Right lobe of liver (tissue), 6 donors: ENCODE data around the gene ARHGEF37. TPM values are rescaled to one million over a fixed set of nuclear protein-coding genes. Genes with fewer than 3 reads are reported as not detected.
A peak's percentile ranks its signal among the peaks of the same experiment; 100 is the strongest.

Experiments
- ATAC-seq, 4 donors: fragments of 200-7000 bp; cut with Tn5 transposase; one replicate each; pipeline ENCODE4 v1.9.1; 2020; ENCODE audit warnings: mild to moderate bottlenecking in 4 of 4, moderate library complexity in 4 of 4
- DNase-seq, 3 donors: peaks; one replicate each; pipeline ENCODE4 v3.0.0-alpha.2; 2020
- H3K27ac ChIP-seq, 3 donors: fragments of 200-600 bp; one replicate each; pipeline ENCODE4 v1.8.0; 2022
- H3K27me3 ChIP-seq, 2 donors: fragments of 200-600 bp; one replicate each; pipeline ENCODE4 v1.8.0; 2022
- H3K36me3 ChIP-seq, 4 donors: fragments of 200-600 bp; sonication (generic) in 1 of 4; one replicate each; pipeline versions ENCODE4 v1.5.1 to v1.8.0; 2017 to 2022; ENCODE audit warnings: control low read depth in 1 of 4
- H3K4me1 ChIP-seq, 4 donors: fragments of 200-600 bp; sonication (generic) in 1 of 4; one replicate each; pipeline versions ENCODE4 v1.5.1 to v1.8.0; 2017 to 2022; ENCODE audit warnings: control low read depth in 1 of 4
- H3K4me3 ChIP-seq, 3 donors: fragments of 200-600 bp; one replicate each; pipeline ENCODE4 v1.8.0; 2022
- H3K9me3 ChIP-seq, 4 donors: fragments of 200-600 bp; sonication (generic) in 1 of 4; one replicate each; pipeline versions ENCODE4 v1.5.1 to v1.8.0; 2017 to 2022; ENCODE audit warnings: control low read depth in 1 of 4
- POLR2A ChIP-seq: fragments of 450-650 bp; IDR thresholded peaks from one replicate; pipeline ENCODE4 v1.6.1; 2017; ENCODE audit warnings: antibody characterized with exemption, mild to moderate bottlenecking
- WGBS: methylation state at CpG from one replicate; pipeline ENCODE4 v1.1.6; 2018; ENCODE audit warnings: low coverage, low lambda C conversion rate; ENCODE audit not compliant: insufficient coverage; ENCODE audit errors: missing lambda C conversion rate; 5-methylcytosine and 5-hydroxymethylcytosine counted together
- intact Hi-C, 2 donors: fragments of 100-400 bp; cut with DNase I; formaldehyde crosslinking; loops; one replicate each; pipeline versions ENCODE4 v1.11.2 to v1.14.1; 2022
- total RNA-seq, 6 experiments: library from RNA; depleted of rRNA in 2 of 6; stranded (reverse); fragments of >200 nt in 2 of 6; fragmentation: NEBNext Ultra II Directional in 3 of 6; extraction: Animal tissue kit (Norgen Biotek cat#: 25700) in 3 of 6; gene quantifications; one replicate each; pipeline versions ENCODE4 v1.1.0 to v1.2.4, GENCODE V29; 2016 to 2023
- TF ChIP-seq, protein P1 (sequence below), 4 donors: fragments of 200-600 bp in 3 of 4; fragments of 450-650 bp in 1 of 4; IDR thresholded peaks; one replicate each; pipeline versions ENCODE4 v1.5.1 to v1.8.0; 2016 to 2022; ENCODE audit warnings: antibody characterized with exemption in 4 of 4, mild to moderate bottlenecking in 2 of 4
- donor health status: DM: no; HTN: yes; CAD: no.
- donor health status: DM: no; HTN: no; CAD: no.
- donor health status: DM: no; HTN: no; CAD: no.
- donor health status: DM: no; HTN: yes; CAD: no.
- donor health status: DM: no; HTN: yes; CAD: no.

The ARHGEF37 gene
- total RNA-seq, 6 experiments from 2014 or later = 1.6 to 7.3 (median 2.1) TPM

DNA sequence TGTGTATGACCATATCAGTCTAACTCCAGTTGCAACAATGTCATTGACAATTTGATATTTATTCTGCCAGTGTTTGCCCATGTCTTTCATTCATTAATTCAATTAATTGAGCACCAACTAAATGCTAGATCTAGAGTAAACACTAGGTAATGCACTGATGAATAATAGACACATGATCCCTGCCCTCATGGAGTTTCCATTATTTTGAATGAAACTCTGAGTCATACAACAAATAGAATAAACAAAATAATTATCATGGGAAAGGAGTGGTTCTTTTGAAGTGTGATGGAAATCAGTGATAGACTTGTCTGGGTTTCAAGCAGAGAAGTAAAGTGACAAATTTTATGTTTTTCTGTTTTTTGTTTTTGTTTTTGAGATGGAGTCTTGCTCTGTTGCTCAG lies 4.6 kb downstream of the ARHGEF37 start:
- Histone ChIP-seq H3K4me3 (no peak overlapping the region), H3K27me3 (no peaks in the 10 kb centered on the region), H3K4me1 (peaks cover 0 to 46% (median 12%) of the 10 kb centered on the region in 4 donors), H3K36me3 (no peaks in the 10 kb centered on the region), H3K9me3 (no peaks in the 10 kb centered on the region), H3K27ac (no peak overlapping the region)
- TF ChIP-seq, protein P1, sequence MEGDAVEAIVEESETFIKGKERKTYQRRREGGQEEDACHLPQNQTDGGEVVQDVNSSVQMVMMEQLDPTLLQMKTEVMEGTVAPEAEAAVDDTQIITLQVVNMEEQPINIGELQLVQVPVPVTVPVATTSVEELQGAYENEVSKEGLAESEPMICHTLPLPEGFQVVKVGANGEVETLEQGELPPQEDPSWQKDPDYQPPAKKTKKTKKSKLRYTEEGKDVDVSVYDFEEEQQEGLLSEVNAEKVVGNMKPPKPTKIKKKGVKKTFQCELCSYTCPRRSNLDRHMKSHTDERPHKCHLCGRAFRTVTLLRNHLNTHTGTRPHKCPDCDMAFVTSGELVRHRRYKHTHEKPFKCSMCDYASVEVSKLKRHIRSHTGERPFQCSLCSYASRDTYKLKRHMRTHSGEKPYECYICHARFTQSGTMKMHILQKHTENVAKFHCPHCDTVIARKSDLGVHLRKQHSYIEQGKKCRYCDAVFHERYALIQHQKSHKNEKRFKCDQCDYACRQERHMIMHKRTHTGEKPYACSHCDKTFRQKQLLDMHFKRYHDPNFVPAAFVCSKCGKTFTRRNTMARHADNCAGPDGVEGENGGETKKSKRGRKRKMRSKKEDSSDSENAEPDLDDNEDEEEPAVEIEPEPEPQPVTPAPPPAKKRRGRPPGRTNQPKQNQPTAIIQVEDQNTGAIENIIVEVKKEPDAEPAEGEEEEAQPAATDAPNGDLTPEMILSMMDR (IDR thresholded peaks at IDR 0.05) = no peak
- no peak for TF ChIP-seq POLR2A
- ATAC-seq (no peak), DNase-seq (no peak)
- intact Hi-C loops = no loop called here

DNA sequence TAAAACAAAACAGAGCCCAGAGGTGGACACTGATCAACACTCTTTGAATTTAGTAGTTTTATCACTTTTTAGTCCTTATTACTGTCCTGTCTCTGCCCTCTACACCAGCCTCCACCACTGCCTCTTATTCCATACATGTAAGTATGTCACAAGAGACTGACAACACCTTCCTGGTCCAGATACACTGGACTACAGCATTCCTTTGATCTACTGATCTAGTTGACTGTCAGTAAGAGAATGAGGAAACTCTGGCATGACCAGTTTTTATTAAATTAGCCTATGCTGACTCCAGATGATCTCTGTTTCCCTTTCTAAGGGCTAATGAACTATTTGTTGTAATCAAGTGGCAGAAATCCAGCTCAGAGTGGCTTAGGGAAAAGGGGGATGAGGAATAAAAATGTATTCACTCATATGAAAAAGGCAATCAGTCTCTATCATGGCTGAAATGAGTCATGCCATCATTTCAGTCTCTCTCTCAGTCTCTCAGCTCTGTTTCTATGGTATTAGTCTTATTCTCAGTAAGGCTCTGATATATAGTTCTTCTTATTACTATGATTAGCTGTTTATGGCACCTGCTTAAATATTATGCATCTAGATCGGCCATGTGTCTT lies 5.5 kb downstream of the ARHGEF37 start:
- no peak overlapping the region for H3K4me3 ChIP-seq
- peak in 2 of 4 donors; percentile 24 to 26 for ATAC-seq
- TF ChIP-seq, protein P1 (IDR thresholded peaks at IDR 0.05) = no peak
- no peak for TF ChIP-seq POLR2A
- intact Hi-C loops = no loop called here
- no peaks in the 10 kb centered on the region for H3K36me3 ChIP-seq
- DNase-seq = no peak
- peaks cover 0 to 44% (median 12%) of the 10 kb centered on the region in 4 donors for H3K4me1 ChIP-seq
- H3K27ac ChIP-seq = no peak overlapping the region
- H3K27me3 ChIP-seq = no peaks in the 10 kb centered on the region
- H3K9me3 ChIP-seq = no peaks in the 10 kb centered on the region
- WGBS = 50% methylated on average over 1 of the region's 1 CpG

DNA sequence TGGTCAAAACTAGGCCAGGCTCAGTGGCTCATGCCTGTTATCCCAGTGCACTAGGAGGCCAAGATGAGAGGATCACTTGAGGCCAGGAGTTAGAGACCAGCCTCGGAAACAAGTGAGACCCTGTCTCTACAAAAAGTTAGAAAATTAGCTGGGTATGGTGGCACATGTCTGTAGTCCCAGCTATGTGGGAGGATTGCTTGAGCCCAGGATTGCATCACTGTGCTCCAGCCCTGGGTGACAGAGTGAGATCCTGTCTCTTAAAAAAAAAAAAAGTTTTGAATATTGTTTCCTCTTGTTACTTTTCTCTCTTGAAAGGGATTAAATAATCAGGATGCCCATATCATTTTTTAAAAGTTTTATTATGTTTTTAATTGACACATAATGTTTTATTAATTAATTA lies 7.6 kb downstream of the ARHGEF37 start:
- Histone ChIP-seq H3K27ac (no peak overlapping the region), H3K9me3 (no peaks in the 10 kb centered on the region), H3K36me3 (no peaks in the 10 kb centered on the region), H3K4me3 (no peak overlapping the region), H3K27me3 (no peaks in the 10 kb centered on the region), H3K4me1 (peaks cover 0 to 23% (median 4%) of the 10 kb centered on the region in 4 donors)
- WGBS = 80% methylated on average over 1 of the region's 1 CpG
- ATAC-seq = peak in 3 of 4 donors; percentile 25 to 62 (median 60)
- no peak for DNase-seq
- TF ChIP-seq, protein P1 (IDR thresholded peaks at IDR 0.05) = no peak
- no peak for TF ChIP-seq POLR2A
- intact Hi-C loops = no loop called here

DNA sequence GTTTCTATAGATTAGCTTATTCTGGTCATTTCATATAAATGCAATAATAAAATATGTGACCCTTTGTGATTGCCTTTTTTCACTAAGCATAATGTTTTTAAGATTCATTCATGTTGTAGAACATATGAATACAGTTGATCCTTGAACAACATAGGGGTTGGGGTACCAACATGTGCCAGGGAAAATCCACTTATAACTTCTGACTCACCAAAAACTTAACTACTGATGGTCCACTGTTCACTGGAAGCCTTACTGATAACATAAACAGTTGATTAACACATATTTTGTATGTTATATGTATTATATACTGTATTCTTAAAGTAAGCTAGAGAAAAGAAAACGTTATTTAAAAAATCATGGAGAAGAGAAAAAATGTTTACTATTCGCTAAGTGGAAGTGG lies 12.1 kb downstream of the ARHGEF37 start:
- ATAC-seq (no peak), DNase-seq (no peak)
- H3K9me3 ChIP-seq = no peaks in the 10 kb centered on the region
- intact Hi-C loops = no loop called here
- 79% methylated on average over 2 of the region's 2 CpGs for WGBS
- TF ChIP-seq POLR2A = no peak
- TF ChIP-seq, protein P1 (IDR thresholded peaks at IDR 0.05) = no peak
- no peak overlapping the region for H3K27ac ChIP-seq
- H3K36me3 ChIP-seq = no peaks in the 10 kb centered on the region
- no peaks in the 10 kb centered on the region for H3K4me1 ChIP-seq
- H3K27me3 ChIP-seq = no peaks in the 10 kb centered on the region
- no peak overlapping the region for H3K4me3 ChIP-seq
